DOHH2 (cell line): ENCODE data around the gene DOCK4.

Experiments used
- H3F3A ChIP-seq: fragments of 200-600 bp; sonication (generic), shearing (Covaris generic); 2 replicates; pipeline ENCODE4 v1.6.0; 2016; ENCODE audit warnings: antibody characterized with exemption, mild to moderate bottlenecking; ENCODE audit not compliant: control insufficient read depth, insufficient read depth
- H3K27ac ChIP-seq: fragments of 200-600 bp; sonication (generic); 2 replicates; pipeline ENCODE4 v1.5.1; 2014; ENCODE audit warnings: low read depth, mild to moderate bottlenecking, low read length, moderate library complexity
- H3K27me3 ChIP-seq: fragments of 200-600 bp; sonication (generic); 2 replicates; pipeline ENCODE4 v1.6.1; 2014; ENCODE audit warnings: mild to moderate bottlenecking, low read length, mixed read lengths; ENCODE audit not compliant: control insufficient read depth
- H3K36me3 ChIP-seq: fragments of 200-600 bp; sonication (generic); 2 replicates; pipeline ENCODE4 v1.6.1; 2014; ENCODE audit warnings: mild to moderate bottlenecking, low read length, moderate library complexity, mixed read lengths; ENCODE audit not compliant: control insufficient read depth
- H3K4me1 ChIP-seq: fragments of 200-600 bp; sonication (generic); 2 replicates; pipeline ENCODE4 v1.6.1; 2014; ENCODE audit warnings: mild to moderate bottlenecking, low read length, mixed read lengths; ENCODE audit not compliant: control insufficient read depth
- H3K4me2 ChIP-seq: fragments of 200-600 bp; sonication (generic); 2 replicates; pipeline ENCODE4 v1.6.0; 2014; ENCODE audit warnings: mild to moderate bottlenecking, low read length, moderate library complexity
- H3K4me3 ChIP-seq: fragments of 200-600 bp; sonication (generic); 2 replicates; pipeline ENCODE4 v1.5.1; 2014; ENCODE audit warnings: mild to moderate bottlenecking, low read length, mixed read lengths
- H3K79me2 ChIP-seq: fragments of 200-600 bp; sonication (generic); 2 replicates; pipeline ENCODE4 v1.6.1; 2014; ENCODE audit warnings: mild to moderate bottlenecking, low read length, mixed read lengths; ENCODE audit not compliant: control insufficient read depth
- H3K9me2 ChIP-seq: fragments of 200-600 bp; sonication (generic); replicated peaks from 2 replicates; pipeline ENCODE4 v1.6.1; 2014; ENCODE audit warnings: mild to moderate bottlenecking, low read length, mixed read lengths; ENCODE audit not compliant: control insufficient read depth
- H3K9me3 ChIP-seq: fragments of 200-600 bp; sonication (generic); 2 replicates; pipeline ENCODE4 v1.6.1; 2014; ENCODE audit warnings: antibody characterized with exemption, low read length, mixed read lengths; ENCODE audit not compliant: control insufficient read depth, insufficient read depth
- H4K20me1 ChIP-seq: fragments of 200-600 bp; sonication (generic); 2 replicates; pipeline ENCODE4 v1.6.0; 2014; ENCODE audit warnings: low read depth, mild to moderate bottlenecking, antibody characterized with exemption, low read length, moderate library complexity; ENCODE audit not compliant: control insufficient read depth, insufficient read depth
- CTCF ChIP-seq: fragments of 200-600 bp; sonication (generic); IDR thresholded peaks from one replicate; pipeline ENCODE4 v1.5.1; 2014; ENCODE audit warnings: antibody characterized with exemption, mild to moderate bottlenecking, low read depth, low read length; ENCODE audit not compliant: poor library complexity, severe bottlenecking
- EZH2phosphoT487 ChIP-seq: fragments of 200-600 bp; sonication (generic); IDR thresholded peaks from 2 replicates; pipeline ENCODE4 v1.6.1; 2017; ENCODE audit warnings: borderline replicate concordance, mild to moderate bottlenecking, antibody characterized with exemption, low read length, moderate library complexity, mixed read lengths

Gene DOCK4

GRCh38 chr7:111886233-111886632 is 320.0 kb downstream of the DOCK4 start:
- TF ChIP-seq CTCF (no peak), EZH2phosphoT487 (no peak)
- H3K4me2 ChIP-seq, result no peak overlapping the region
- H3K4me3 ChIP-seq, result no peak overlapping the region
- no peaks in the 10 kb centered on the region for H3K9me3 ChIP-seq
- H4K20me1 ChIP-seq, result no peaks in the 10 kb centered on the region
- H3K36me3 ChIP-seq, result no peaks in the 10 kb centered on the region
- H3K27ac ChIP-seq, result no peak overlapping the region
- H3K9me2 ChIP-seq, result no peaks in the 10 kb centered on the region
- H3K27me3 ChIP-seq, result no peaks in the 10 kb centered on the region
- H3F3A ChIP-seq, result no peaks in the 10 kb centered on the region
- no peaks in the 10 kb centered on the region for H3K79me2 ChIP-seq
- no peaks in the 10 kb centered on the region for H3K4me1 ChIP-seq

- Histone ChIP-seq H3F3A (no peaks in the 10 kb centered on the region), H3K9me3 (no peaks in the 10 kb centered on the region), H3K27me3 (no peaks in the 10 kb centered on the region), H3K36me3 (no peaks in the 10 kb centered on the region), H3K79me2 (no peaks in the 10 kb centered on the region), H3K4me1 (no peaks in the 10 kb centered on the region), H4K20me1 (no peaks in the 10 kb centered on the region), H3K4me2 (no peak overlapping the region), H3K9me2 (no peaks in the 10 kb centered on the region), H3K4me3 (no peak overlapping the region), H3K27ac (no peak overlapping the region)
- no peak for TF ChIP-seq EZH2phosphoT487
- TF ChIP-seq CTCF, result no peak
Measured at GRCh38 chr7:111883241-111883640, 323.0 kb downstream of the DOCK4 start.

- no peak overlapping the region for H3K4me2 ChIP-seq
- H3K9me3 ChIP-seq, result no peaks in the 10 kb centered on the region
- H3K27ac ChIP-seq, result no peak overlapping the region
- H3K4me1 ChIP-seq, result no peaks in the 10 kb centered on the region
- TF ChIP-seq EZH2phosphoT487, result no peak
- TF ChIP-seq CTCF, result no peak
- H4K20me1 ChIP-seq, result no peaks in the 10 kb centered on the region
- H3F3A ChIP-seq, result no peaks in the 10 kb centered on the region
- H3K9me2 ChIP-seq, result no peaks in the 10 kb centered on the region
- H3K27me3 ChIP-seq, result no peaks in the 10 kb centered on the region
- no peaks in the 10 kb centered on the region for H3K36me3 ChIP-seq
- no peaks in the 10 kb centered on the region for H3K79me2 ChIP-seq
- H3K4me3 ChIP-seq, result no peak overlapping the region
Measured at GRCh38 chr7:111878785-111879184, 327.4 kb downstream of the DOCK4 start.

- Histone ChIP-seq H3K36me3 (no peaks in the 10 kb centered on the region), H3K4me1 (no peaks in the 10 kb centered on the region), H3F3A (no peaks in the 10 kb centered on the region), H3K9me3 (no peaks in the 10 kb centered on the region), H3K27ac (no peak overlapping the region), H3K4me2 (no peak overlapping the region), H3K9me2 (no peaks in the 10 kb centered on the region), H4K20me1 (no peaks in the 10 kb centered on the region), H3K4me3 (no peak overlapping the region), H3K79me2 (no peaks in the 10 kb centered on the region), H3K27me3 (no peaks in the 10 kb centered on the region)
- TF ChIP-seq CTCF (no peak), EZH2phosphoT487 (no peak)
Measured at GRCh38 chr7:111877931-111878330, 328.3 kb downstream of the DOCK4 start.
